ENCODE measurements around the gene RET. TPM values are rescaled to one million over a fixed set of nuclear protein-coding genes. Genes with fewer than 3 reads are reported as not detected.

Gene RET
- total RNA-seq, 2 experiments from 2014 or later = 0.38 to 0.45 TPM

DNA sequence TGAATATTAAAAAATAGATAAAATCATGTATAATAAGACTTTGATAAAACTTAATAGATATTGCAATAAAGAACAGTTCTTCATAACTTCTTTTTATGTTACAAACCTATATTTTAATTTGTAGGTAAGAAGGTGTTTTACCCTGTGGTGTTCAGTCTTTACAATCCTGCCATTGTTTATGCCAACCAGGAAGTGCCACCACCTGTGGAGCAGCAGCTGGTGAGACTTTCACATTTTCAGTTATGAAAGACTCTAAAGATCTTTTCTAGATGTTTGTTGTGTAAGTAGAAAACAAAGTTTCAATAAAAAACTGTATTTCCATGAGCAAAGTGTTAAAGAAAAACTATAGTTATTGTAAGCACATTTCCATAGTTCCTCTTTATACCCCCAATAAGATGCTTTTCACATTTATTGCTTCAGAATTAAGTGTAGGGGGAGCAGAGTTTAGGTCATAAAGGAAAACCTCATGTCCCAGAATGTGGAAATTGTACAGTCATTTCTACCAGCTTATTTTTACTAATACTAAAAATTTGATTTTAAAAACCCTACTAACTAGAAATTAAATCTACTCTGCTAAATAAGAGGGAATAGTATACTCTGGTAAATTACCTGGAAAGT is 90.1 kb downstream of the RET start:
- CTCF ChIA-PET = interaction anchor here (1.2 kb wide), 1 partner anchor 35 kb away, joined by 3 read pairs; no protein-coding TSS in a partner anchor
- Mint-ChIP-seq H3K27ac (no peak overlapping the region), H3K4me3 (no peak overlapping the region), H3K27me3 (no peaks in the 10 kb centered on the region), H3K4me1 (peaks cover 41% of the 10 kb centered on the region), H3K9me3 (ENCODE audit: low read depth) (no peaks in the 10 kb centered on the region), H3K36me3 (peaks cover 51% of the 10 kb centered on the region)
- DNase-seq = no peak
- ATAC-seq = no peak

DNA sequence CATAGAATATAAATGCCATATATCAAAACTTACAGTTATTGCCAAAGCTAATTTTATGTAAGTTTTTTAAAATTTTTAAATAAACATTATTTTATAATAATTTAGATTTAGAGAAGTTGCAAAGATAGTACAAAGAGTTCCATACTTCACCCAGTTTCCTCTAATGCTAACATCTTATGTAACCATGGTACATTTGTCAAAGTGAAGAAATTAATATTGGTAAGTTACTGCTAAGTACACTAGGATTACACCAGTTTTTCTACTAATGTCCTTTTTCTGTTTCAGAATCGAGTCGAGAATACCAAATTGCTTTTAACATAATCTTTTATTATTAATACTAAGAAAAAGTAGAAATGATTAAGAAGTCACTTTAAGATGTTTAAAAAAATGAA is 90.6 kb downstream of the RET start:
- DNase-seq = no peak
- no peaks in the 10 kb centered on the region for H3K27me3 Mint-ChIP-seq
- no peaks in the 10 kb centered on the region for H3K9me3 Mint-ChIP-seq (ENCODE audit: low read depth)
- H3K4me3 Mint-ChIP-seq = no peak overlapping the region
- peaks cover 41% of the 10 kb centered on the region for H3K4me1 Mint-ChIP-seq
- H3K36me3 Mint-ChIP-seq = peaks cover 53% of the 10 kb centered on the region
- H3K27ac Mint-ChIP-seq = no peak overlapping the region
- CTCF ChIA-PET = interaction anchor here (1.2 kb wide), 1 partner anchor 35 kb away, joined by 3 read pairs; no protein-coding TSS in a partner anchor
- ATAC-seq = no peak

DNA sequence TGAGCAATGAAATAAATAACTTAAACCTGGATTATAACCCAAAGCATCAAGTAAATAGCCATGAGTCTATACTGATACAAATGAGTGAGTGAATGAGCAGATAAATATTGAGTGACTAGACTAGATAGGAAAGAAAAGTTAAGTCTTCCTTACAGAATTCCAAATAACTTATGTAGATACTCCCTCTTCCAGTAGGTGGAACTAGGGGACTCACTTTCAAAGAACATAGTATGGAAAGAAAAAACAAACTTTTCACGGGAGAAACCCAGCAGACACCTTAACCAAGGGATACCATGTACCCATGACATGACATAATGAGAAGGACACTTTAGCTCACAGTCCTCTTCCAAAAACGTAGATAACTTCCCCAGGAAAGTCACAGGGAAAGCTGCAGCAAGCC is 93.6 kb downstream of the RET start:
- H3K36me3 Mint-ChIP-seq = peaks cover 55% of the 10 kb centered on the region
- CTCF ChIA-PET = interaction anchor here (1.2 to 5.7 kb wide), 4 partner anchors 12 to 31 kb away, joined by 3 to 25 read pairs (median 4); no protein-coding TSS in a partner anchor
- no peaks in the 10 kb centered on the region for H3K9me3 Mint-ChIP-seq (ENCODE audit: low read depth)
- H3K27ac Mint-ChIP-seq = no peak overlapping the region
- H3K4me3 Mint-ChIP-seq = no peak overlapping the region
- H3K27me3 Mint-ChIP-seq = no peaks in the 10 kb centered on the region
- ATAC-seq (no peak), DNase-seq (no peak)
- peaks cover 36% of the 10 kb centered on the region for H3K4me1 Mint-ChIP-seq

DNA sequence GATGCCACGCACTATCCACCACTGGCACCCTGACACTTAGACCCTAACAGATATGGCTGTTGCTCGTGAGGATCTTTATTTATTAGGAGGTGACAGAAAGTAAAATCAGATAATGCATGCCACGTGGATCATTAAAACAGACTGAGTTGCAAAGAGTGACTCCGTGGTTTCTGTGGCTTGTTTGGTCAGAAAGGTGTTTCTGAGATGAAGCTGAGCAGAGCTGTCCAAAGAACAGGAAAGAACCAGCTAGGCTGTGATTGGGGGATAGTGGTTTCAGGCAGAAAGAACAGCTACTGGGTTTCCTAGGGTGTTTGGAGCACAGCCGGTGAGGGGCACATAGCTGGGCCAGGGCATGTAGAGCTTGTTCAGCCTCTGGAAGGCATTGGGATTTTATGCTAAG is 95.8 kb downstream of the RET start:
- Mint-ChIP-seq H3K4me3 (no peak overlapping the region), H3K27ac (peak overlapping the region; percentile 26), H3K9me3 (ENCODE audit: low read depth) (no peaks in the 10 kb centered on the region), H3K27me3 (no peaks in the 10 kb centered on the region), H3K36me3 (peaks cover 70% of the 10 kb centered on the region), H3K4me1 (peaks cover 27% of the 10 kb centered on the region)
- ATAC-seq = peak; percentile 36
- CTCF ChIA-PET = interaction anchor here (1.4 to 5.7 kb wide), 2 partner anchors 29 to 32 kb away, joined by 11 to 25 read pairs; no protein-coding TSS in a partner anchor
- DNase-seq = peak; percentile 64

DNA sequence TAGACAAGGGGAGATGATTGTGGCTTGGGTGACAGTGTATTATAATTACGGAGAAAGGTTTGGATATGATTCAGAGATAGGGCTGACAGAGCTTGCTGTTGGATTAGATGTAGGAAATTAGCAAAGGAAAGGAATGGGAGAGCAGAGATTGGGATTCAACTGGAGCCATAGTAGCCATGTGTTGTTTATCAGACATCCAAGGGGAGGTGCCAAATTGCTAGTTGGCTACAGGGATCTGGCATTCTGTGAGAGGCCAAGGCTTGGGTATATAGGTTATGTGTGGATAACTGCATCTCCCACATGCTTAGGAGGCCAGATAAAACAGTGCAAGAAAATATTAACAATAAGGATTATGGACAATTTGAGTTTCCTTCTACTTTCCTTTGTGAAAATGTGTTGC is 96.3 kb downstream of the RET start:
- Mint-ChIP-seq H3K9me3 (ENCODE audit: low read depth) (no peaks in the 10 kb centered on the region), H3K36me3 (peaks cover 75% of the 10 kb centered on the region), H3K4me3 (no peak overlapping the region), H3K27me3 (no peaks in the 10 kb centered on the region), H3K27ac (peak overlapping the region; percentile 22), H3K4me1 (peaks cover 27% of the 10 kb centered on the region)
- no peak for ATAC-seq
- CTCF ChIA-PET = interaction anchor here (5.7 kb wide), 1 partner anchor 29 kb away, joined by 25 read pairs; no protein-coding TSS in a partner anchor
- no peak for DNase-seq

DNA sequence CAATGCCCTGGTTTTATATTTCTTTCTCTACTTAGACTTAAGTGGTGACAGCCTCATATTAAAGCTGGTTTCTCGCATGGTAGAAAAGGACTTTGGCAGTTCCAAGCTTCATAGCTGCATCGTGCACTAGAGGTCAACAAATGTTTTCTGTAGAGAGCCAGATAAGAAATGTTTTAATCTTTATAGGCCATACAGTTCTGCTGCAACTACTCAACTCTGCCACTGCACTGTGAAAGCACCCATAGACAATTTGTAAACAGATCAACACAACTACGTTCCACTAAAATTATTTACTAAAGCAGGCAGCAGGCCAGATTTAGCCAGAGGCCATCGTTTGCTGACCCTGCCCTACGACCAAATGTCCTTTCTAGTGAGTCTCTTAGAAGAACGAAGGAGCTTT is 98.1 kb downstream of the RET start:
- Mint-ChIP-seq H3K4me3 (no peak overlapping the region), H3K27ac (no peak overlapping the region), H3K36me3 (peaks cover 75% of the 10 kb centered on the region), H3K27me3 (no peaks in the 10 kb centered on the region), H3K9me3 (ENCODE audit: low read depth) (no peaks in the 10 kb centered on the region), H3K4me1 (peaks cover 27% of the 10 kb centered on the region)
- no peak for ATAC-seq
- CTCF ChIA-PET = interaction anchor here (0.8 to 1.4 kb wide), 3 partner anchors 14 to 27 kb away, joined by 3 read pairs; no protein-coding TSS in a partner anchor
- no peak for DNase-seq

DNA sequence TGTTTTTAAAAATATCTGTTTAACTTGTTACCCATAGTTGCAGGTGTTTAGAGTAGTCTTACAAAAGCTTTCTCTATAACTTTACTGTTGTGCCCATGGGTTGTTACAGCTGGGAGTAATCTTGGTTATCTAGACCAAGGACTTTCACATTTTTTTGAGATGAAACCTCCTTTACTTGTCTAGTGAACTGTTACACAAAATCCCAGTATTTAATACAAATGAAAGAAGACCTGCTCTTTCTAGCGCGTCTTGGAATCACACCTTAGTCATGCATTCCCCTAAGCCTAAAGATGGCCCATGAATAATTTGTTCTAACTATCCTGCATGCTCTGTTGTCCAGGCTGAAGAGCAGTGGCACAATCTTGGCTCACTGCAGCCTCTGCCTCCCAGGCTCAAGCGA is 99.4 kb downstream of the RET start:
- no peak for DNase-seq
- Mint-ChIP-seq H3K36me3 (peaks cover 77% of the 10 kb centered on the region), H3K4me1 (peaks cover 22% of the 10 kb centered on the region), H3K9me3 (ENCODE audit: low read depth) (no peaks in the 10 kb centered on the region), H3K27ac (no peak overlapping the region), H3K4me3 (no peak overlapping the region), H3K27me3 (no peaks in the 10 kb centered on the region)
- no peak for ATAC-seq
- CTCF ChIA-PET = interaction anchor here (1.3 kb wide), 1 partner anchor 26 kb away, joined by 5 read pairs; no protein-coding TSS in a partner anchor

DNA sequence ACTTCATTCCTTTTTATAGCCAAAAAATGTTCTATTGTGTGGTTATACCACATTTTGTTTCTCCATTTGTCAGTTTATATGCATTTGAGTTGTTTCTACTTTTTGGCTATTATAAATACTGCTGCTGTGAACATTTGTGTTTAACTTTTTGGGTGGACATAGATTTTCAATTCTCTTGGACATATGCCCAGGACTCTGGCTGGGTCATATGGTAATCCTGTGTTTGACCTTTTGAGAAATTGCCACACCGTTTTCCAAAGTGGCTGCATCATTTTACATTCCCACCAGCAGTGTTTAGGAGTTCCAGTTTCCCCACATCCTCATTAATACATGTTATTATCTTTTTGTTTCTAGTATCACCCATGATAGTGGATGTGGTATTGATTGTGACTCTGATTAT is 100.7 kb downstream of the RET start:
- CTCF ChIA-PET = interaction anchor here (1.3 kb wide), 1 partner anchor 24 kb away, joined by 5 read pairs; no protein-coding TSS in a partner anchor
- H3K27ac Mint-ChIP-seq = no peak overlapping the region
- ATAC-seq (no peak), DNase-seq (no peak)
- H3K36me3 Mint-ChIP-seq = peaks cover 75% of the 10 kb centered on the region
- no peak overlapping the region for H3K4me3 Mint-ChIP-seq
- H3K9me3 Mint-ChIP-seq (ENCODE audit: low read depth) = no peaks in the 10 kb centered on the region
- peaks cover 10% of the 10 kb centered on the region for H3K4me1 Mint-ChIP-seq
- H3K27me3 Mint-ChIP-seq = no peaks in the 10 kb centered on the region

Other genes starting within 250 kb of the RET start
- gene CSGALNACT2, start 61.4 kb downstream of the RET start, total RNA-seq = 10 to 100 TPM; 38.0 to 39.7 TPM
- gene RASGEF1A, start 190.0 kb downstream of the RET start, total RNA-seq = 1 to 10 TPM; 3.2 to 4.2 TPM